ENCODE data around the gene PLEKHJ1. TPM values are rescaled to one million over a fixed set of nuclear protein-coding genes. Genes with fewer than 3 reads are reported as not detected.
A peak's percentile ranks its signal among the peaks of the same experiment; 100 is the strongest.

PLEKHJ1 gene
- total and polyA plus RNA-seq, 9 of the 15 experiments (the other 6 are each of a cell fraction or from before 2014, with no cell fraction given) = 1.5 to 188 (median 63.9) TPM

DNA sequence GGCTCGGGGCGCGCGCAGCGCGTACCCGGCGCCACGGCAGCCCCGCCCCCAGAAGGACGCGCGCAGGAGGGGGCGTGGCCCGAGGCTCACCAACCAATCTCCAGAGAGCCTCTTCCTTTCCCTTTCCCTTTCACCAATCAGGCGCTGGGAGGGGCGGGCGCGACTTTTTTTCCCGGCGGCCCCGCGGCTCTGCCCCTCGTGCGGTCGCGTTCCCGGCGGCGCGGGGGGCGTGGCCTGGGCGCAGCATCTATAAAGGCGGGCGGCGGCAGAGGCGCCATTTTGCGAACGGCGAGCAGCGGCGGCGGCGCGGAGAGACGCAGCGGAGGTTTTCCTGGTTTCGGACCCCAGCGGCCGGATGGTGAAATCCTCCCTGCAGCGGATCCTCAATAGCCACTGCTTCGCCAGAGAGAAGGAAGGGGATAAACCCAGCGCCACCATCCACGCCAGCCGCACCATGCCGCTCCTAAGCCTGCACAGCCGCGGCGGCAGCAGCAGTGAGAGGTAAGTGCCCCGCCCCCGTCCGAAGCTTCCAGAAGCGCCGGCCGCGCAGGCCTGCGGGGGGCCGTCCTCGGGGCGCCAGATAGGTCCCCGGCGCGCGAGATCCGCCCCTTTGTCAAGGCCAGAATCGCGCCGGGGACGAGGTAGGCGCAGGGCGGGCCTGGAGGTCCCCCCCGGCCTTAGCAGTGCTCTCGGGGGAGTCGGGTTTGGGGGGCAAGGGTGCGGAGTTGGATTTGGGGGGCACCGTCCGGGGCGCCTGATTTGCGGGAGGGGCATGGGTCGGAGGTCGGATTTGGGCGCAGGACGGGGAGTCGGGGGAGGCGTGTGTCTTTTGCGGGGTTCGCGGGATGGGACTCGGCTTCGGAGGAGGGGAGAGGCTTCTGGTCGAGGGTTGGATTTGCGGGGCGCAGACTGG is 33.4 kb upstream of the PLEKHJ1 start (continued):
- no peak for TF ChIP-seq RFX7 (CRISPR knock-in tag; IDR thresholded peaks at IDR 0.05)
- TF ChIP-seq, protein P1, sequence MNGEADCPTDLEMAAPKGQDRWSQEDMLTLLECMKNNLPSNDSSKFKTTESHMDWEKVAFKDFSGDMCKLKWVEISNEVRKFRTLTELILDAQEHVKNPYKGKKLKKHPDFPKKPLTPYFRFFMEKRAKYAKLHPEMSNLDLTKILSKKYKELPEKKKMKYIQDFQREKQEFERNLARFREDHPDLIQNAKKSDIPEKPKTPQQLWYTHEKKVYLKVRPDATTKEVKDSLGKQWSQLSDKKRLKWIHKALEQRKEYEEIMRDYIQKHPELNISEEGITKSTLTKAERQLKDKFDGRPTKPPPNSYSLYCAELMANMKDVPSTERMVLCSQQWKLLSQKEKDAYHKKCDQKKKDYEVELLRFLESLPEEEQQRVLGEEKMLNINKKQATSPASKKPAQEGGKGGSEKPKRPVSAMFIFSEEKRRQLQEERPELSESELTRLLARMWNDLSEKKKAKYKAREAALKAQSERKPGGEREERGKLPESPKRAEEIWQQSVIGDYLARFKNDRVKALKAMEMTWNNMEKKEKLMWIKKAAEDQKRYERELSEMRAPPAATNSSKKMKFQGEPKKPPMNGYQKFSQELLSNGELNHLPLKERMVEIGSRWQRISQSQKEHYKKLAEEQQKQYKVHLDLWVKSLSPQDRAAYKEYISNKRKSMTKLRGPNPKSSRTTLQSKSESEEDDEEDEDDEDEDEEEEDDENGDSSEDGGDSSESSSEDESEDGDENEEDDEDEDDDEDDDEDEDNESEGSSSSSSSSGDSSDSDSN (IDR thresholded peaks at IDR 0.05; ENCODE audit: borderline replicate concordance in 1 of 2, low read depth in 2 of 2, low read length in 2 of 2) = peak; percentile 71 to 77; a peak in 3 of 4 replicates
- TF ChIP-seq SREBF1 (IDR thresholded peaks at IDR 0.05; ENCODE audit: borderline replicate concordance, low read depth, low read length) = no peak
- no peak for TF ChIP-seq TARDBP (IDR thresholded peaks at IDR 0.05)
- TF ChIP-seq, protein P2, sequence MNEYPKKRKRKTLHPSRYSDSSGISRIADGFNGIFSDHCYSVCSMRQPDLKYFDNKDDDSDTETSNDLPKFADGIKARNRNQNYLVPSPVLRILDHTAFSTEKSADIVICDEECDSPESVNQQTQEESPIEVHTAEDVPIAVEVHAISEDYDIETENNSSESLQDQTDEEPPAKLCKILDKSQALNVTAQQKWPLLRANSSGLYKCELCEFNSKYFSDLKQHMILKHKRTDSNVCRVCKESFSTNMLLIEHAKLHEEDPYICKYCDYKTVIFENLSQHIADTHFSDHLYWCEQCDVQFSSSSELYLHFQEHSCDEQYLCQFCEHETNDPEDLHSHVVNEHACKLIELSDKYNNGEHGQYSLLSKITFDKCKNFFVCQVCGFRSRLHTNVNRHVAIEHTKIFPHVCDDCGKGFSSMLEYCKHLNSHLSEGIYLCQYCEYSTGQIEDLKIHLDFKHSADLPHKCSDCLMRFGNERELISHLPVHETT (CRISPR knock-in tag; conservative IDR thresholded peaks at IDR 0.05 in 1 of 2, IDR thresholded peaks at IDR 0.05 in 1 of 2) = peak in 1 of 2 experiments; percentile 91; a peak in 2 of 4 replicates
- TF ChIP-seq KLF1 (tag; IDR thresholded peaks at IDR 0.05) = no peak
- TF ChIP-seq, protein P3, sequence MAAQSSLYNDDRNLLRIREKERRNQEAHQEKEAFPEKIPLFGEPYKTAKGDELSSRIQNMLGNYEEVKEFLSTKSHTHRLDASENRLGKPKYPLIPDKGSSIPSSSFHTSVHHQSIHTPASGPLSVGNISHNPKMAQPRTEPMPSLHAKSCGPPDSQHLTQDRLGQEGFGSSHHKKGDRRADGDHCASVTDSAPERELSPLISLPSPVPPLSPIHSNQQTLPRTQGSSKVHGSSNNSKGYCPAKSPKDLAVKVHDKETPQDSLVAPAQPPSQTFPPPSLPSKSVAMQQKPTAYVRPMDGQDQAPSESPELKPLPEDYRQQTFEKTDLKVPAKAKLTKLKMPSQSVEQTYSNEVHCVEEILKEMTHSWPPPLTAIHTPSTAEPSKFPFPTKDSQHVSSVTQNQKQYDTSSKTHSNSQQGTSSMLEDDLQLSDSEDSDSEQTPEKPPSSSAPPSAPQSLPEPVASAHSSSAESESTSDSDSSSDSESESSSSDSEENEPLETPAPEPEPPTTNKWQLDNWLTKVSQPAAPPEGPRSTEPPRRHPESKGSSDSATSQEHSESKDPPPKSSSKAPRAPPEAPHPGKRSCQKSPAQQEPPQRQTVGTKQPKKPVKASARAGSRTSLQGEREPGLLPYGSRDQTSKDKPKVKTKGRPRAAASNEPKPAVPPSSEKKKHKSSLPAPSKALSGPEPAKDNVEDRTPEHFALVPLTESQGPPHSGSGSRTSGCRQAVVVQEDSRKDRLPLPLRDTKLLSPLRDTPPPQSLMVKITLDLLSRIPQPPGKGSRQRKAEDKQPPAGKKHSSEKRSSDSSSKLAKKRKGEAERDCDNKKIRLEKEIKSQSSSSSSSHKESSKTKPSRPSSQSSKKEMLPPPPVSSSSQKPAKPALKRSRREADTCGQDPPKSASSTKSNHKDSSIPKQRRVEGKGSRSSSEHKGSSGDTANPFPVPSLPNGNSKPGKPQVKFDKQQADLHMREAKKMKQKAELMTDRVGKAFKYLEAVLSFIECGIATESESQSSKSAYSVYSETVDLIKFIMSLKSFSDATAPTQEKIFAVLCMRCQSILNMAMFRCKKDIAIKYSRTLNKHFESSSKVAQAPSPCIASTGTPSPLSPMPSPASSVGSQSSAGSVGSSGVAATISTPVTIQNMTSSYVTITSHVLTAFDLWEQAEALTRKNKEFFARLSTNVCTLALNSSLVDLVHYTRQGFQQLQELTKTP (IDR thresholded peaks at IDR 0.05; ENCODE audit: low read depth in 1 of 2, partially characterized antibody in 2 of 2) = peak; percentile 19 to 45
- peak; percentile 98 for TF ChIP-seq CHD1 (IDR thresholded peaks at IDR 0.05; ENCODE audit: low read length)
- TF ChIP-seq EHMT2 (IDR thresholded peaks at IDR 0.05) = no peak
- TF ChIP-seq, protein P4, sequence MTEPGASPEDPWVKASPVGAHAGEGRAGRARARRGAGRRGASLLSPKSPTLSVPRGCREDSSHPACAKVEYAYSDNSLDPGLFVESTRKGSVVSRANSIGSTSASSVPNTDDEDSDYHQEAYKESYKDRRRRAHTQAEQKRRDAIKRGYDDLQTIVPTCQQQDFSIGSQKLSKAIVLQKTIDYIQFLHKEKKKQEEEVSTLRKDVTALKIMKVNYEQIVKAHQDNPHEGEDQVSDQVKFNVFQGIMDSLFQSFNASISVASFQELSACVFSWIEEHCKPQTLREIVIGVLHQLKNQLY (CRISPR knock-in tag; conservative IDR thresholded peaks at IDR 0.05) = no peak
- no peak; a peak in 1 of 4 replicates for TF ChIP-seq TBL1XR1 (IDR thresholded peaks at IDR 0.05; ENCODE audit: low read length in 2 of 2)
- TF ChIP-seq ZNF165 (CRISPR knock-in tag; IDR thresholded peaks at IDR 0.05; ENCODE audit: borderline replicate concordance) = no peak
- TF ChIP-seq RFX5 (IDR thresholded peaks at IDR 0.05; ENCODE audit: low read depth, low read length) = no peak
- TF ChIP-seq ZFX (CRISPR knock-in tag; IDR thresholded peaks at IDR 0.05) = peak; percentile 70
- TF ChIP-seq, protein P5, sequence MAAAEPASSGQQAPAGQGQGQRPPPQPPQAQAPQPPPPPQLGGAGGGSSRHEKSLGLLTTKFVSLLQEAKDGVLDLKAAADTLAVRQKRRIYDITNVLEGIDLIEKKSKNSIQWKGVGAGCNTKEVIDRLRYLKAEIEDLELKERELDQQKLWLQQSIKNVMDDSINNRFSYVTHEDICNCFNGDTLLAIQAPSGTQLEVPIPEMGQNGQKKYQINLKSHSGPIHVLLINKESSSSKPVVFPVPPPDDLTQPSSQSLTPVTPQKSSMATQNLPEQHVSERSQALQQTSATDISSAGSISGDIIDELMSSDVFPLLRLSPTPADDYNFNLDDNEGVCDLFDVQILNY (CRISPR knock-in tag; IDR thresholded peaks at IDR 0.05) = peak; percentile 74
- no peak for TF ChIP-seq ZNF707 (CRISPR knock-in tag; conservative IDR thresholded peaks at IDR 0.05)

Data from K562 (cell line).